A673 (cell line): ENCODE results near the gene MKI67. TPM values are rescaled to one million over a fixed set of nuclear protein-coding genes. Genes with fewer than 3 reads are reported as not detected.

Experiments
- BruUV-seq: library from RNA; stranded (reverse); fragments of 400-500 nt; replicated peaks from 2 replicates; lab custom pipeline; 2021; lab: Mats Ljungman, UMichigan
- CTCF ChIA-PET: fragments of 300-600 bp; sonication (Branson Sonifier 250); formaldehyde crosslinking; loops from one replicate; lab custom pipeline; 2022; ENCODE audit warnings: antibody characterized with exemption; lab: Charles Lee
- POLR2A ChIA-PET: fragments of 300-600 bp; sonication (Branson Sonifier 250); formaldehyde crosslinking; loops from one replicate; lab custom pipeline; 2022; ENCODE audit warnings: antibody characterized with exemption; ENCODE audit not compliant: low non-redundant PET; lab: Charles Lee
- DNase-seq: peaks from one replicate; pipeline ENCODE4 v3.0.0-alpha.2; 2015; ENCODE audit warnings: low spot score
- H3K27ac ChIP-seq: fragments of 200-600 bp; sonication (generic); 2 replicates; pipeline ENCODE4 v1.5.1; 2016; ENCODE audit warnings: mixed run types, low read depth, mild to moderate bottlenecking, mixed read lengths, antibody characterized with exemption, low read length; ENCODE audit not compliant: poor library complexity, severe bottlenecking
- H3K27me3 ChIP-seq: fragments of 200-600 bp; sonication (generic); replicated peaks from 2 replicates; pipeline ENCODE4 v1.6.1; 2017; ENCODE audit warnings: mixed run types, low read depth, mild to moderate bottlenecking, mixed read lengths, antibody characterized with exemption, low read length; ENCODE audit not compliant: insufficient read depth, poor library complexity
- H3K36me3 ChIP-seq: fragments of 200-600 bp; sonication (generic); 2 replicates; pipeline ENCODE4 v1.6.1; 2016; ENCODE audit warnings: mixed run types, mild to moderate bottlenecking, mixed read lengths, antibody characterized with exemption, low read length; ENCODE audit not compliant: insufficient read depth, poor library complexity, severe bottlenecking
- H3K4me1 ChIP-seq: fragments of 200-600 bp; sonication (generic); 2 replicates; pipeline ENCODE4 v1.6.1; 2017; ENCODE audit warnings: mixed run types, mild to moderate bottlenecking, mixed read lengths, antibody characterized with exemption, low read length; ENCODE audit not compliant: insufficient read depth, poor library complexity, severe bottlenecking
- H3K4me3 ChIP-seq: fragments of 200-600 bp; sonication (generic); 2 replicates; pipeline ENCODE4 v1.5.1; 2016; ENCODE audit warnings: low read depth, mixed run types, mild to moderate bottlenecking, mixed read lengths, low read length; ENCODE audit not compliant: poor library complexity, severe bottlenecking
- H3K9me3 ChIP-seq: fragments of 200-600 bp; sonication (generic); 2 replicates; pipeline ENCODE4 v1.6.1; 2016; ENCODE audit warnings: mixed run types, low read depth, mild to moderate bottlenecking, mixed read lengths, antibody characterized with exemption, low read length; ENCODE audit not compliant: poor library complexity, severe bottlenecking
- EZH2 ChIP-seq: fragments of 200-600 bp; sonication (generic); IDR thresholded peaks from 2 replicates; pipeline ENCODE4 v1.6.1; 2017; ENCODE audit warnings: borderline replicate concordance, low read depth, mild to moderate bottlenecking, mixed read lengths, antibody characterized with exemption, low read length; ENCODE audit not compliant: poor library complexity, severe bottlenecking
- intact Hi-C: fragments of 100-400 bp; cut with micrococcal nuclease; formaldehyde crosslinking; loops from one replicate; pipeline ENCODE4 v1.10.0; 2022; ENCODE audit not compliant: unreplicated experiment
- total RNA-seq: library from RNA; stranded (reverse); gene quantifications from 2 replicates; pipeline ENCODE4 v1.2.3, GENCODE V29; 2021
- TF ChIP-seq, protein P1 (sequence below): fragments of 300-800, 200-600 bp; sonication (generic); conservative IDR thresholded peaks from 2 replicates; pipeline ENCODE4 v1.5.1; 2017; ENCODE audit warnings: low read depth, mild to moderate bottlenecking, antibody characterized with exemption, low read length, moderate library complexity, mixed read lengths

The MKI67 gene
- total RNA-seq, 1 experiment from 2014 or later = 249 TPM

DNA sequence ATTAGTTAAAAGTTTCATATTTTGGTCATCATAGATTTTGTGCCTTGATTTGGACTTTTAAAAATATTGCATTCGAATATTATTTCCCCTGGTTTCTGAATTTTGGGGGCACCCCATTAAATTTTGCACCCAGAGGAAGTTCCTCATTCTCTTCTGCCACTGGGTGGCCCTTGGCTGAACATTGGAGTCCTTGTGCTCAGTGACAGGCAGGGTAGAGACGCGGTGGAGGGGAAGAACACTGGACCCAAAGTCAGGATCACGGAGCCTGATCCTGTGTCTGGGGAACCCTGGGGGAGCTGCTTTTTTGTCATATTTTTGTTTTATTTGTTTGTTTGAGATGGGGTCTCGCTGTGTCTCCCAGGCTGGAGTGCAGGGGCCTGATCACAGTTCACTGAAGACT, 74.7 kb downstream of the MKI67 start:
- BruUV-seq = no TSS peak

DNA sequence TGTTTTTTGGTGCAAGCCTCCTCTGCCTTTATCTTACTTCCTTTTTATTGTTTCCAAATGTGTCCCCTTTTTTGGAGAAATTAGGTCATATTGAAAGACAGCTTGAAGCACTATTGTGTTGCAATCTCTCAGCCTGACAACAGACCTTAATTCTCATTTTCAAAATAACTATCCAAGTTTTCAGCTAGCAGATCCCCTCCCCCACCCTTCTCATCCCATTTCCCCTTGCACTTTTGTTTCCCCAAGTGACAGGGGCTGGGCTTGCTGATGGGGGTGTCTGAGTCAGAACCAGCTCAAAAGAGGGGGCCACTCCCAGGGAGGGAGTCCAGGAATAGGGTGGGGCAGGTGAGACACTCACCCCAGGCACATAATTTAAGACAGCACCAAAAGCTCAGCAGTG, 75.3 kb downstream of the MKI67 start:
- no TSS peak for BruUV-seq
- ChIA-PET CTCF (no interaction called here), POLR2A (no interaction called here)
- intact Hi-C loops = no loop called here
- no peaks in the 10 kb centered on the region for H3K4me1 ChIP-seq
- no peak for DNase-seq
- H3K36me3 ChIP-seq = no peaks in the 10 kb centered on the region
- H3K27me3 ChIP-seq = no peaks in the 10 kb centered on the region
- H3K9me3 ChIP-seq = no peaks in the 10 kb centered on the region
- H3K27ac ChIP-seq = no peak overlapping the region
- TF ChIP-seq, protein P1, sequence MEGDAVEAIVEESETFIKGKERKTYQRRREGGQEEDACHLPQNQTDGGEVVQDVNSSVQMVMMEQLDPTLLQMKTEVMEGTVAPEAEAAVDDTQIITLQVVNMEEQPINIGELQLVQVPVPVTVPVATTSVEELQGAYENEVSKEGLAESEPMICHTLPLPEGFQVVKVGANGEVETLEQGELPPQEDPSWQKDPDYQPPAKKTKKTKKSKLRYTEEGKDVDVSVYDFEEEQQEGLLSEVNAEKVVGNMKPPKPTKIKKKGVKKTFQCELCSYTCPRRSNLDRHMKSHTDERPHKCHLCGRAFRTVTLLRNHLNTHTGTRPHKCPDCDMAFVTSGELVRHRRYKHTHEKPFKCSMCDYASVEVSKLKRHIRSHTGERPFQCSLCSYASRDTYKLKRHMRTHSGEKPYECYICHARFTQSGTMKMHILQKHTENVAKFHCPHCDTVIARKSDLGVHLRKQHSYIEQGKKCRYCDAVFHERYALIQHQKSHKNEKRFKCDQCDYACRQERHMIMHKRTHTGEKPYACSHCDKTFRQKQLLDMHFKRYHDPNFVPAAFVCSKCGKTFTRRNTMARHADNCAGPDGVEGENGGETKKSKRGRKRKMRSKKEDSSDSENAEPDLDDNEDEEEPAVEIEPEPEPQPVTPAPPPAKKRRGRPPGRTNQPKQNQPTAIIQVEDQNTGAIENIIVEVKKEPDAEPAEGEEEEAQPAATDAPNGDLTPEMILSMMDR = no peak
- TF ChIP-seq EZH2 = no peak
- H3K4me3 ChIP-seq = no peak overlapping the region

More for the DNA sequence above, 74.7 kb downstream of the MKI67 start:
- no peaks in the 10 kb centered on the region for H3K36me3 ChIP-seq
- CTCF ChIA-PET = no interaction called here
- no peak overlapping the region for H3K4me3 ChIP-seq
- intact Hi-C loops = no loop called here
- no peak for DNase-seq
- H3K9me3 ChIP-seq = no peaks in the 10 kb centered on the region
- TF ChIP-seq, protein P1 = no peak
- TF ChIP-seq EZH2 = no peak
- no peaks in the 10 kb centered on the region for H3K4me1 ChIP-seq
- no peaks in the 10 kb centered on the region for H3K27me3 ChIP-seq
- POLR2A ChIA-PET = no interaction called here
- no peak overlapping the region for H3K27ac ChIP-seq

DNA sequence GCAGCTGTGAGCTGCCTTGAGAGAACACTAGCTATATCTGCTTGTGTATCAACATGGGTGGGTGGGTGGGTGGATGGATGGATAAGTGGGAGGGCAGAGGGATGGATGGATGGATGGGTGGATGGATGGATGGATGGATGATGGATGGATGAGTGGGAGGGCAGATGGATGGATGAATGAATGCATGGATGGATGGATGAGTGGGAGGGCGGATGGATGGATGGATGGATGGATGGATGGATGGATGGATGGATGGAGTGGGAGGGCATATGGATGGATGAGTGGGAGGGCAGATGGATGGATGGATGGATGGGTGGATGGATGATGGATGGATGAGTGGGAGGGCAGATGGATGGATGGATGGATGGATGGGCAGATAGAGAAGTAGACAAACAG, 76.1 kb downstream of the MKI67 start:
- ChIA-PET POLR2A (interaction anchor here (0.8 kb wide), 1 partner anchor 176 kb away, joined by 7 read pairs; no protein-coding TSS in a partner anchor), CTCF (no interaction called here)
- no peak overlapping the region for H3K4me3 ChIP-seq
- no peak for DNase-seq
- TF ChIP-seq, protein P1 = no peak
- TF ChIP-seq EZH2 = no peak
- H3K27me3 ChIP-seq = no peaks in the 10 kb centered on the region
- H3K4me1 ChIP-seq = no peaks in the 10 kb centered on the region
- intact Hi-C loops = no loop called here
- H3K27ac ChIP-seq = no peak overlapping the region
- no peaks in the 10 kb centered on the region for H3K36me3 ChIP-seq
- no peaks in the 10 kb centered on the region for H3K9me3 ChIP-seq
- no TSS peak for BruUV-seq
